GM12878 (cell line): ENCODE data around the gene THRB. TPM values are rescaled to one million over a fixed set of nuclear protein-coding genes. Genes with fewer than 3 reads are reported as not detected.
A peak's percentile ranks its signal among the peaks of the same experiment; 100 is the strongest.

ENCODE experiments used
- ATAC-seq: fragments of 200-7000 bp; cut with Tn5 transposase; 3 replicates; pipeline ENCODE4 v1.9.1; 2020; ENCODE audit warnings: mild to moderate bottlenecking, moderate library complexity
- BruUV-seq: library from RNA; stranded (reverse); fragments of 400-500 nt; replicated peaks from 2 replicates; lab custom pipeline; 2021; lab: Mats Ljungman, UMichigan
- CTCF ChIA-PET: fragments of 300-600 bp; sonication (Branson Sonifier 250); formaldehyde crosslinking; extraction: SDS; loops from one replicate; lab custom pipeline; 2021; ENCODE audit warnings: inconsistent platforms; lab: Yijun Ruan, JAX
- POLR2A ChIA-PET: fragments of 350-600 bp; formaldehyde crosslinking; extraction: SDS; loops from one replicate; lab custom pipeline; 2021; ENCODE audit warnings: inconsistent platforms; lab: Charles Lee
- RAD21 ChIA-PET: fragments of 300-600 bp; sonication (Branson Sonifier 250); formaldehyde crosslinking; loops from one replicate; lab custom pipeline; 2023; ENCODE audit warnings: antibody characterized with exemption; ENCODE audit not compliant: unreplicated experiment; lab: Charles Lee
- SMC1A ChIA-PET: fragments of 300-600 bp; sonication (Branson Sonifier 250); formaldehyde crosslinking; loops from one replicate; lab custom pipeline; 2023; ENCODE audit not compliant: unreplicated experiment, uncharacterized antibody; lab: Charles Lee
- DNase-seq: peaks from one replicate; pipeline ENCODE4 v3.0.0-alpha.2; 2011; ENCODE audit warnings: low read depth, low spot score
- FAIRE-seq: peaks from 3 replicates; lab custom pipeline; 2011; peaks lifted over from hg19 to GRCh38; lab: Jason Lieb, UNC
- H2AFZ ChIP-seq: 2 replicates; pipeline ENCODE4 v1.6.0; 2011; ENCODE audit warnings: low read depth, low read length, control low read depth; ENCODE audit not compliant: control insufficient read depth
- H3K27ac ChIP-seq: 2 replicates; pipeline ENCODE4 v1.5.1; 2011; ENCODE audit warnings: control low read depth; ENCODE audit not compliant: control insufficient read depth, insufficient read depth
- H3K27me3 ChIP-seq, 2 experiments: replicated peaks in 1 of 2; 2 replicates each; pipeline versions ENCODE4 v1.6.0 to v1.6.1; 2011; ENCODE audit warnings: low read length in 1 of 2; ENCODE audit not compliant: control insufficient read depth in 2 of 2, insufficient read depth in 2 of 2
- H3K36me3 ChIP-seq, 2 experiments: 2 replicates each; pipeline ENCODE4 v1.5.1; 2011; ENCODE audit warnings: low read length in 1 of 2; ENCODE audit not compliant: control insufficient read depth in 2 of 2, insufficient read depth in 2 of 2
- H3K4me1 ChIP-seq: 2 replicates; pipeline ENCODE4 v1.6.1; 2011; ENCODE audit warnings: mild to moderate bottlenecking, low read length, moderate library complexity, mixed read lengths; ENCODE audit not compliant: control insufficient read depth, insufficient read depth
- H3K4me2 ChIP-seq: 2 replicates; pipeline ENCODE4 v1.6.0; 2011; ENCODE audit warnings: control low read depth; ENCODE audit not compliant: control insufficient read depth, insufficient read depth
- H3K4me3 ChIP-seq: fragments of 200-600 bp; sonication (generic); 2 replicates; pipeline ENCODE4 v1.5.1; 2016
- H3K79me2 ChIP-seq: 2 replicates; pipeline ENCODE4 v1.6.0; 2011; ENCODE audit warnings: low read length; ENCODE audit not compliant: control insufficient read depth, insufficient read depth
- H3K9ac ChIP-seq: 2 replicates; pipeline ENCODE4 v1.8.0; 2011; ENCODE audit warnings: low read length, control low read depth, mixed read lengths; ENCODE audit not compliant: control insufficient read depth, insufficient read depth
- H3K9me3 ChIP-seq: replicated peaks from 3 replicates; pipeline ENCODE4 v1.5.1; 2011; ENCODE audit warnings: mild to moderate bottlenecking, low read length; ENCODE audit not compliant: control insufficient read depth, insufficient read depth
- H4K20me1 ChIP-seq: 2 replicates; pipeline ENCODE4 v1.6.0; 2011; ENCODE audit not compliant: control insufficient read depth, insufficient read depth
- EGR1 ChIP-seq, 2 experiments: IDR thresholded peaks; 1 replicate in 1 of 2; 2 replicates in 1 of 2; pipeline ENCODE4 v1.6.1; 2011 to 2012; ENCODE audit warnings: low read depth in 2 of 2, low read length in 2 of 2, borderline replicate concordance in 1 of 2, mild to moderate bottlenecking in 1 of 2, moderate library complexity in 1 of 2
- WGBS: methylation state at CpG from one replicate; pipeline ENCODE4 v1.1.6; 2016; ENCODE audit warnings: low lambda C conversion rate; ENCODE audit not compliant: insufficient replicate concordance, insufficient coverage; ENCODE audit errors: missing lambda C conversion rate; 5-methylcytosine and 5-hydroxymethylcytosine counted together
- in situ Hi-C: fragments of 300-500 bp; cut with MboI; formaldehyde crosslinking; loops from 9 replicates; pipeline ENCODE4 v1.14.3; 2018; ENCODE audit warnings: mixed read lengths
- intact Hi-C: fragments of 100-400 bp; cut with micrococcal nuclease; formaldehyde crosslinking; loops from one replicate; pipeline ENCODE4 v1.14.2; 2022; ENCODE audit not compliant: unreplicated experiment
- polyA plus RNA-seq, 11 experiments: library from polyadenylated mRNA; depleted of rRNA in 4 of 11; unstranded in 6 of 11; stranded (reverse) in 5 of 11; fragments of >200 nt; fragmentation: Nextera tagmentation in 4 of 11; fragmentation: Illumina TruSeq in 1 of 11; extraction: Ambion mirVana in 4 of 11; extraction: Trizol in 1 of 11; gene quantifications; 1 replicate in 1 of 11; 2 replicates in 10 of 11; pipeline versions ENCODE4 v1.2.1 to v1.2.3, GENCODE V29; 2011 to 2016; ENCODE audit warnings: inconsistent platforms in 2 of 11, missing spikeins in 2 of 11, low read depth in 1 of 11
- total RNA-seq, 4 experiments: library from RNA; depleted of rRNA in 3 of 4; stranded (reverse); fragments of >200 nt in 3 of 4; fragmentation: Illumina TruSeq in 1 of 4; extraction: Trizol in 1 of 4; gene quantifications; 2 replicates each; pipeline versions ENCODE4 v1.2.1 to v1.2.3, GENCODE V29; 2013 to 2021
- TF ChIP-seq, protein P1 (sequence below), 3 experiments: IDR thresholded peaks in 2 of 3; conservative IDR thresholded peaks in 1 of 3; 2 replicates each; pipeline ENCODE4 v1.5.1; 2011; ENCODE audit warnings: low read depth in 3 of 3, low read length in 3 of 3, mild to moderate bottlenecking in 3 of 3, control low read depth in 2 of 3, moderate library complexity in 2 of 3, inconsistent platforms in 1 of 3, mixed read lengths in 1 of 3; ENCODE audit not compliant: control insufficient read depth in 2 of 3, insufficient read depth in 1 of 3; ENCODE audit errors: extremely low read depth in 1 of 3

The THRB gene
- total and polyA plus RNA-seq, 10 of the 15 experiments (the other 5 are each of a cell fraction or from before 2014, with no cell fraction given): 0.05 TPM; not detected in 9

DNA sequence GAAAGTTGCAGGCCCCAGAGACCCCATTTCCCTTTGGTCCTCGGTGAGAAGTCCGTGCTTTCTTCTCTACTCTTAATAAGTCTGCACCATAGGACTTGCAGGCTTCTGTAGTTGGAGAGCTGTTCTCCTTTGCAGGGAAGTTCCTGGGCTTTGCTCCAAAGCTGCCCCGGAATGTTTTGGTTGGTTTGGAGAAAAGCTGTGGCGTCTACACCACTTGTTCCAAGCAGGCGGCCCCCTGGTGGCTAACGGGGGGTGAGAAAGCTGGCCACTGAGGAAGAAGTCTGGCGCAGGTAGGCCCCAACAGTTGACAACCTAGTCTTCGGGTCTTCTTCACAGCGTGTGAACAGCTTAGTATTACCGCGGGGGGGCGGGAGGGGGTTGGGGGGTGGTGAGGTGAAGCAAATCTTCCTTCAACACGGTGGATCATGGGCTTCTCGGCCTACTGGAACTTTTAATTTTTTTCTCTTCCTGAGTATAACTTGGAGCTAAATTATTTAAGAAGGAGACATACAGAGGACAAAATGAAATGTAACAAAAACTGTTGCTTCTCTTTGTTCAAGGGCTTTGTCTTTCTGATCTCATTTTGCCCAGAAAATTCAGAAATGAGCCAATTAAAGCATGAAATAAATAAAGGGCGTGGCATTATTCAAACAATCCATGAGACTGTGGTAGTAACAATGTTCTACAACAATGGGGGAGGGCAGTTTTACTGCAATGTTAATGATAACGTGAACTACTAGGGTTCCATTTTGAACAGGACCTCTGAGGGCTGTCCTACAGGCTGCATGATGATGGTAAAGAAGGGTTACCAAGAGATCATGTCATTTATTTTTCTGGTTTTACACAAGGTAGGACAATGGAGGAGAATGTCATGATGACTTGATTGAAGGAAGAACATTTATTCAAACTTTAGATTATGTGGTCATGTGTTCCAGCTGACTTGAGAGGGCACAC lies 2.2 kb upstream of the THRB start:
- H3K27me3 ChIP-seq: peaks cover 5 to 21% of the 10 kb centered on the region in 2 experiments
- TF ChIP-seq, protein P1, sequence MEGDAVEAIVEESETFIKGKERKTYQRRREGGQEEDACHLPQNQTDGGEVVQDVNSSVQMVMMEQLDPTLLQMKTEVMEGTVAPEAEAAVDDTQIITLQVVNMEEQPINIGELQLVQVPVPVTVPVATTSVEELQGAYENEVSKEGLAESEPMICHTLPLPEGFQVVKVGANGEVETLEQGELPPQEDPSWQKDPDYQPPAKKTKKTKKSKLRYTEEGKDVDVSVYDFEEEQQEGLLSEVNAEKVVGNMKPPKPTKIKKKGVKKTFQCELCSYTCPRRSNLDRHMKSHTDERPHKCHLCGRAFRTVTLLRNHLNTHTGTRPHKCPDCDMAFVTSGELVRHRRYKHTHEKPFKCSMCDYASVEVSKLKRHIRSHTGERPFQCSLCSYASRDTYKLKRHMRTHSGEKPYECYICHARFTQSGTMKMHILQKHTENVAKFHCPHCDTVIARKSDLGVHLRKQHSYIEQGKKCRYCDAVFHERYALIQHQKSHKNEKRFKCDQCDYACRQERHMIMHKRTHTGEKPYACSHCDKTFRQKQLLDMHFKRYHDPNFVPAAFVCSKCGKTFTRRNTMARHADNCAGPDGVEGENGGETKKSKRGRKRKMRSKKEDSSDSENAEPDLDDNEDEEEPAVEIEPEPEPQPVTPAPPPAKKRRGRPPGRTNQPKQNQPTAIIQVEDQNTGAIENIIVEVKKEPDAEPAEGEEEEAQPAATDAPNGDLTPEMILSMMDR (IDR thresholded peaks at IDR 0.05 in 2 of 3, conservative IDR thresholded peaks at IDR 0.05 in 1 of 3; ENCODE audit: control insufficient read depth in 2 of 3, extremely low read depth in 1 of 3, insufficient read depth in 1 of 3, low read depth in 3 of 3, low read length in 3 of 3): peak; percentile 9 to 35 (median 32); a peak in 5 of 6 replicates
- no peak for TF ChIP-seq EGR1 (IDR thresholded peaks at IDR 0.05; ENCODE audit: borderline replicate concordance in 1 of 2, low read depth in 2 of 2, low read length in 2 of 2)
- no TSS peak for BruUV-seq
- ATAC-seq: peak; percentile 66
- in situ Hi-C loops: no loop called here
- no peak overlapping the region for H3K4me2 ChIP-seq
- no peaks in the 10 kb centered on the region for H3K9me3 ChIP-seq
- DNase-seq: no peak
- no peaks in the 10 kb centered on the region for H3K4me1 ChIP-seq
- intact Hi-C loops: no loop called here
- no peak overlapping the region for H3K9ac ChIP-seq
- H3K27ac ChIP-seq: no peak overlapping the region
- WGBS: 29% methylated on average over 13 of the region's 16 CpGs
- H3K36me3 ChIP-seq: no peaks in the 10 kb centered on the region
- ChIA-PET CTCF (interaction anchor here (0.6 to 0.7 kb wide), 3 partner anchors 20 to 495 kb away, joined by 3 to 5 read pairs (median 3); no protein-coding TSS in a partner anchor), SMC1A (no interaction called here), RAD21 (interaction anchor here (0.7 kb wide), 1 partner anchor 661 kb away, joined by 5 read pairs; no protein-coding TSS in a partner anchor), POLR2A (no interaction called here)
- H4K20me1 ChIP-seq: no peaks in the 10 kb centered on the region
- H2AFZ ChIP-seq: no peak overlapping the region
- no peaks in the 10 kb centered on the region for H3K79me2 ChIP-seq
- FAIRE-seq: no peak
- no peak overlapping the region for H3K4me3 ChIP-seq
